Colon (tissue), 2 donors: ENCODE data around the gene GUCY1B1.

Experiments
- FAIRE-seq: peaks from 2 replicates; lab custom pipeline; 2012; peaks lifted over from hg19 to GRCh38; lab: Jason Lieb, UNC
- donor health status: control.
- donor health status: control.

GUCY1B1 gene

GRCh38 chr4:155758481-155759371 is at the start of gene GUCY1B1:
TSS of gene GUCY1B1 (plus strand) at chr4:155759021. CDS start at chr4:155759141, 120 bp downstream.
- no peak for FAIRE-seq

- no peak for FAIRE-seq
These were observed 48.9 kb upstream of the GUCY1B1 start for GRCh38 chr4:155709918-155710317.

- FAIRE-seq = no peak
These were observed 47.3 kb upstream of the GUCY1B1 start for GRCh38 chr4:155711556-155711955.

GRCh38 chr4:155712846-155713245 is 46.0 kb upstream of the GUCY1B1 start:
- FAIRE-seq = no peak

GRCh38 chr4:155713911-155714310 is 44.9 kb upstream of the GUCY1B1 start:
- FAIRE-seq = no peak

GRCh38 chr4:155722336-155722735 is 36.5 kb upstream of the GUCY1B1 start:
- no peak for FAIRE-seq

GRCh38 chr4:155722816-155723499 is 35.9 kb upstream of the GUCY1B1 start:
- FAIRE-seq = no peak

GRCh38 chr4:155724731-155725130 is 34.1 kb upstream of the GUCY1B1 start:
- no peak for FAIRE-seq

GRCh38 chr4:155734065-155734464 is 24.8 kb upstream of the GUCY1B1 start:
- no peak for FAIRE-seq

- FAIRE-seq = no peak
These were observed 23.9 kb upstream of the GUCY1B1 start for GRCh38 chr4:155734951-155735350.

- no peak for FAIRE-seq
These were observed 23.3 kb upstream of the GUCY1B1 start for GRCh38 chr4:155735496-155735895.

GRCh38 chr4:155738548-155738947 is 20.3 kb upstream of the GUCY1B1 start:
- no peak for FAIRE-seq

- FAIRE-seq = no peak
These were observed 17.3 kb upstream of the GUCY1B1 start for GRCh38 chr4:155741546-155741945.

GRCh38 chr4:155742310-155743015 is 16.4 kb upstream of the GUCY1B1 start:
- no peak for FAIRE-seq

- FAIRE-seq = no peak
These were observed 12.8 kb upstream of the GUCY1B1 start for GRCh38 chr4:155745984-155746383.

- no peak for FAIRE-seq
These were observed 10.8 kb upstream of the GUCY1B1 start for GRCh38 chr4:155748039-155748438.

GRCh38 chr4:155749041-155749440 is 9.8 kb upstream of the GUCY1B1 start:
- no peak for FAIRE-seq

- no peak for FAIRE-seq
These were observed 7.3 kb upstream of the GUCY1B1 start for GRCh38 chr4:155751569-155751968.

GRCh38 chr4:155757745-155758265 is 1.0 kb upstream of the GUCY1B1 start:
- FAIRE-seq = no peak

GRCh38 chr4:155759372-155760252 is 791 bp downstream of the GUCY1B1 start:
- FAIRE-seq = no peak

- no peak for FAIRE-seq
These were observed 2.2 kb downstream of the GUCY1B1 start for GRCh38 chr4:155761047-155761446.
